ENCODE measurements around the gene OBI1.

OBI1 gene

GRCh38 chr13:78576261-78576660 is 82.7 kb downstream of the OBI1 start:
- no peaks in the 10 kb centered on the region for H4K20me1 ChIP-seq (ENCODE audit: insufficient read depth)
- no peaks in the 10 kb centered on the region for H3K4me1 ChIP-seq (ENCODE audit: low read depth, poor library complexity, severe bottlenecking)
- H2AFZ ChIP-seq (ENCODE audit: low read depth) = no peak overlapping the region
- no peaks in the 10 kb centered on the region for H3K79me2 ChIP-seq (ENCODE audit: insufficient read depth, low read depth)
- no peak overlapping the region for H3K4me3 ChIP-seq (IDR thresholded peaks at IDR 0.05; ENCODE audit: insufficient read depth, low read depth, low read length)
- no peak overlapping the region for H3K9ac ChIP-seq
- H3K4me2 ChIP-seq = no peak overlapping the region
- TF ChIP-seq CTCF (conservative IDR thresholded peaks at IDR 0.05; ENCODE audit: low read depth, low read length) = no peak
- H3K36me3 ChIP-seq (ENCODE audit: insufficient read depth) = no peaks in the 10 kb centered on the region
- H3K27me3 ChIP-seq (ENCODE audit: insufficient read depth, low read depth) = no peaks in the 10 kb centered on the region
- H3K27ac ChIP-seq = no peak overlapping the region

GRCh38 chr13:78572459-78572858 is 86.5 kb downstream of the OBI1 start:
- H4K20me1 ChIP-seq (ENCODE audit: insufficient read depth) = no peaks in the 10 kb centered on the region
- no peak overlapping the region for H3K4me2 ChIP-seq
- no peak overlapping the region for H3K27ac ChIP-seq
- no peaks in the 10 kb centered on the region for H3K79me2 ChIP-seq (ENCODE audit: insufficient read depth, low read depth)
- H3K36me3 ChIP-seq (ENCODE audit: insufficient read depth) = no peaks in the 10 kb centered on the region
- no peaks in the 10 kb centered on the region for H3K4me1 ChIP-seq (ENCODE audit: low read depth, poor library complexity, severe bottlenecking)
- no peak overlapping the region for H2AFZ ChIP-seq (ENCODE audit: low read depth)
- no peak overlapping the region for H3K4me3 ChIP-seq (IDR thresholded peaks at IDR 0.05; ENCODE audit: insufficient read depth, low read depth, low read length)
- no peak for TF ChIP-seq CTCF (conservative IDR thresholded peaks at IDR 0.05; ENCODE audit: low read depth, low read length)
- H3K27me3 ChIP-seq (ENCODE audit: insufficient read depth, low read depth) = no peaks in the 10 kb centered on the region
- no peak overlapping the region for H3K9ac ChIP-seq

DNA sequence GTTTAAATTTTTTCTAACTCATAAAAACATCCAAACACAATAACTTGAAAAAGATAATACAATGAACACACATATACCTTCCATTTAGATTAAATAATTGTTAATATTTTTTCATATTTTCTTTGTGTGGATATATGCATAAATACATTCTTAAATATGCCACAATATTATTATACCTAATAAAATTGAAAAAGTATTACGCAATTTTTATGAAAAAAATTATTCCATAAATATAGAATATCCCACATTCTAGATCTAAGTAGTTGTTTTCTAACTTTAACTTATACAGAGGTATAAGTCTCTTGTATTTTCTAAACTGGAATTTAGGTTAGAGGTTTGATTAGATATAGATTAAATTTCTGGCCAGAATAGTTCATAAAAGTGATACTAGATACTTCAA is 89.9 kb downstream of the OBI1 start:
- Histone ChIP-seq H3K4me3 (IDR thresholded peaks at IDR 0.05; ENCODE audit: insufficient read depth, low read depth, low read length) (no peak overlapping the region), H3K4me2 (no peak overlapping the region)

DNA sequence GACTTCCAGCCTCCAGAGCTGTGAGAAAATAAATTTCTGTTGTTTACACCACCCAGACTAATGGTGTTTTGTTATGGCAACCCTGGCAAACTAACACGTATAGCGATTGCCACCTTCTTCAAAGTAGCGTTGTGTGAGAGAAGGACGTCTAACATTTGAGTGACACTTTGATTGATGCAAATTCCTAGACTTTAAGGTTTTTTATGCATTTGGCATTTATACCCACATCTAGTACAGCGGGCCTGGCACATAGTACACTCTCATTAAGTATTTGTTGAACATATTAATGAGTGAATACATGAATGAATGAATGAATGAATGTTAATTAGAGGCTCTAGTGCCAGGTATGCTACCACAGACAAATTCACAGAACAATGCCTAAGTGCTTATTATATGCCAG is 92.3 kb downstream of the OBI1 start:
- H3K27ac ChIP-seq = no peak overlapping the region
- H2AFZ ChIP-seq (ENCODE audit: low read depth) = no peak overlapping the region
- H3K4me3 ChIP-seq (IDR thresholded peaks at IDR 0.05; ENCODE audit: insufficient read depth, low read depth, low read length) = no peak overlapping the region
- H3K4me2 ChIP-seq = no peak overlapping the region
- no peaks in the 10 kb centered on the region for H4K20me1 ChIP-seq (ENCODE audit: insufficient read depth)
- H3K36me3 ChIP-seq (ENCODE audit: insufficient read depth) = no peaks in the 10 kb centered on the region
- no peaks in the 10 kb centered on the region for H3K4me1 ChIP-seq (ENCODE audit: low read depth, poor library complexity, severe bottlenecking)
- no peak for TF ChIP-seq CTCF (conservative IDR thresholded peaks at IDR 0.05; ENCODE audit: low read depth, low read length)
- no peak overlapping the region for H3K9ac ChIP-seq
- no peaks in the 10 kb centered on the region for H3K79me2 ChIP-seq (ENCODE audit: insufficient read depth, low read depth)
- H3K27me3 ChIP-seq (ENCODE audit: insufficient read depth, low read depth) = no peaks in the 10 kb centered on the region

More for the DNA sequence above, 89.9 kb downstream of the OBI1 start:
- no peaks in the 10 kb centered on the region for H3K27me3 ChIP-seq (ENCODE audit: insufficient read depth, low read depth)
- no peak overlapping the region for H3K9ac ChIP-seq
- no peaks in the 10 kb centered on the region for H3K36me3 ChIP-seq (ENCODE audit: insufficient read depth)
- TF ChIP-seq CTCF (conservative IDR thresholded peaks at IDR 0.05; ENCODE audit: low read depth, low read length) = no peak
- no peaks in the 10 kb centered on the region for H3K79me2 ChIP-seq (ENCODE audit: insufficient read depth, low read depth)
- no peaks in the 10 kb centered on the region for H4K20me1 ChIP-seq (ENCODE audit: insufficient read depth)
- no peaks in the 10 kb centered on the region for H3K4me1 ChIP-seq (ENCODE audit: low read depth, poor library complexity, severe bottlenecking)
- H3K27ac ChIP-seq = no peak overlapping the region
- no peak overlapping the region for H2AFZ ChIP-seq (ENCODE audit: low read depth)

Measured in KMS-11 (cell line).